ENCODE data around the gene ZKSCAN1.
"Not testable (repeated sequence)": the region's sequence is repeated elsewhere in the genome, so short reads cannot be mapped to it uniquely, and the experiment has no call there.

The ZKSCAN1 gene

DNA sequence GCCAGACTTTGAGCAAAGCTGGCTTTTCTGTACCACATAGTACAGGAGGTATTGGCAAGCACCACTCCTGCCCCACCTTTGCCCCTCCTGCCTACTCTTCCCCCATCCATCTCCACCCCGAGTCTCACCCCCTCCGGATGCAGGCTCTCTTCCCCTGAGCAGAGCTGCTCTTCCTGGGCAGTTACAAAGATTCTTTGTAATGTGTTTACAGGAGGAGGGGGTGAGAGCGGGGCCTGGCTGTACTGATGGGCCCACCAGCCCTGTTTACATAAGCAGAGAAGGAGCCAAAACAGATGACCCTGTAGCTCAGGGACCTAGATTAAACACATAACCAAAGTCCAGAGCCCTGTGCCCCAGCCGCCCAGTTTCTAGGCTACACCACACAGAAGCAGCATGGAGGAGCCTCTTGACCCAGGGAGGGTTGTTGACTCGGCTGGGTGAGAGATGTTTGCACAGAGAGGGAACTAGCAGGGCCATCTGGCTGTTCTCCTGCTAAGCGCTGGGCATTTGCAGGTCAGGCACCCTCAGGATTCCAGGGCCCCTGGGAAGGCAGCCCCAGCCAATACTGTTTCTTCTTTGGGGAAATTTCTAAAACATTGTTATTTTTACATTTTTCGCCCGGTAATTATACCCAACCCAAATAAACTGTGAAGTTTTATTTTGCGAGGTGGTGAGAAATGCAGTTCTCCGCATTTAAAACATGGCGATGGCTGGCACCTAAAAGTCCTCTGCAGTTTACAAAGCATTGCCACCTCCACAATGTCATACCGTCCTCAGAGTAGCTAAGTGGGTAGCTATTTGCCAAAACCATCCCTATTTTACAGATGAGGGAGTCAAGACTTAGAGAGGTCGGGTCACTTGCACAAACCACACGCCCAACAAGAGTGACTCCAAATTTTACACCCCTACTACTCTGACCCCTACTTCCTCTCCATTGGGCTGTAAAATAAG lies 11.4 kb upstream of the ZKSCAN1 start:
- no peak for DNase-seq

DNA sequence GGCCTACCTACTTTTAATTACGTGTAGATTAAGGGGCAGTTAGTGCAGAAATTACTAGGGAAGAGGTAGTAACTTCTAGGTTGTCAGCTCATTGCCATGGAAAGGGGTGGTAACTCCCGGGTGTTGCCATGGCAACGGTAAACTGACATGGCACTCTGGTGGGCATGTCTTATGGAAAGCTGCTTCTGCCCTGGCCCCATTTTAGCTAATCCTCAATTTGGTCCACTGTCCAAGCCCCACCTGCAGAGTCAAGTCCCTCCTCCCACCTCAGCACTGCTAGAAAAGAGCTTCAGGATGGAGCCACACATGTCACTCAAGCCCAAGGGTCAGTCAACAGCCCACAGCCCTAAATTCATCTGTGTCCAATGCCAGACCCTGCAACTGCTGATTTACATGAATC lies 7.5 kb upstream of the ZKSCAN1 start:
- DNase-seq: no peak

DNA sequence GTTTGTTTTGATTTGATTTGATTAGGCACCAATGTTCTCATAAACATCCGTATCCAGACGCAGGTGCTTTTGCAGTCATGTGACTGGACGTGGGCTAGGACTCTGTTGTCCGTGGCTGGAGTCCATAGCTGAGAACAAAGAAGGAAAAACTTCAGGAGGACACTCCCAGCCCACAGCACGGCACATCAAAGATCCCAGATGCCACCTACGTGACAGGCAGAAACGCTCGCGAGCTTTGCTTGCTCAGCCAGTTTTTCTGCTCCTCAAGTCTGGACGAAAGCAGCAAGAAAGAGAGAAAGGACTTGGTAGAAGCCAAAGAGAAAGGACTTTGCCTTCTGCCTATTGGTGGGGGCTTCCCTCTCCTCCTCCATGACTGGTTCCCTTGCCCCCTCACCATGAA lies 6.9 kb upstream of the ZKSCAN1 start:
- DNase-seq: no peak

- DNase-seq: not testable (repeated sequence)
Observed at GRCh38 chr7:100009952-100010351, 5.4 kb upstream of the ZKSCAN1 start.

- DNase-seq: no peak
Observed at GRCh38 chr7:100010901-100011300, 4.5 kb upstream of the ZKSCAN1 start.

GRCh38 chr7:100011516-100011915 lies 3.9 kb upstream of the ZKSCAN1 start:
- no peak for DNase-seq

DNA sequence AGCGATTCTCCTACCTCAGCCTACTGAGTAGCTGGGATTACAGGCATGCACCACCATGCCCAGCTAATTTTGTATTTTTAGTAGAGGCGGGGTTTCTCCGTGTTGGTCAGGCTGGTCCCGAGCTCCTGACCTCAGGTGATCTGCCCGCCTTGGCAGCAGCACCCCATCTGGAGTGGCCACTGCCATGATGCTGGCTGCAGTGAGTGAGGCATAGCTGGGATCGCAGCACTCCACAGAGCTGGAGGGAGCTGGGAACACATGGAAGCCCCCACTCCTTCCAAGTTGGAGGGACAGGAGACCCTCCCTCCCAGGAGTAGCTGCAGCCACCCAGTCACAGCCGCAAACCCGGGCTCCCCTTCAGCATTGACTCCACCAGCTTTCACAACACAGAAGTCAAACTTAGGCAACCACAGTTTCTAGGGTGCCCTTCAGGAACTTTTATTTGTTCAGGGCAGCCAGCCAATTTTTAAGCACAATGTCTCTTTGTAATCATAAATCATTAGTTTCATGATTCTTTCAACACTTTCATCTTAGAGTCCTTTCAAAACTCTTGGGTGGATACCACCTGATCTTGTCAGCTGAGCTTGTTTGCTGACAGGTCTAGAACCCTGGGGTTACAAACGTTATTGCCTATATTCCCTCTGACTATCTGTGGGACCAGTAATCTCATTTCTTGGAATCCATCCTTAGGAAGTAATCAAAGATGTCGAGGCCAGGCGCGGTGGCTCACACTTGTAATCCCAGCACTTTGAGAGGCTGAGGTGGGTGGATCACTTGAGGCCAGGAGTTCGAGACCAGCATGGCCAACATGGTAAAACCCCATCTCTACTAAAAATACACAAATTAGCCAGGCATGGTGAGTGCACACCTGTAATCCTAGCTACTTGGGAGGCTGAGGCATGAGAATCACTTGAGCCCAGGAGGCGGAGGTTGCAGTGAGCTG lies 2.7 kb upstream of the ZKSCAN1 start:
- not testable (repeated sequence) for DNase-seq

GRCh38 chr7:100013328-100013676 lies 2.1 kb upstream of the ZKSCAN1 start:
- DNase-seq: no peak

DNA sequence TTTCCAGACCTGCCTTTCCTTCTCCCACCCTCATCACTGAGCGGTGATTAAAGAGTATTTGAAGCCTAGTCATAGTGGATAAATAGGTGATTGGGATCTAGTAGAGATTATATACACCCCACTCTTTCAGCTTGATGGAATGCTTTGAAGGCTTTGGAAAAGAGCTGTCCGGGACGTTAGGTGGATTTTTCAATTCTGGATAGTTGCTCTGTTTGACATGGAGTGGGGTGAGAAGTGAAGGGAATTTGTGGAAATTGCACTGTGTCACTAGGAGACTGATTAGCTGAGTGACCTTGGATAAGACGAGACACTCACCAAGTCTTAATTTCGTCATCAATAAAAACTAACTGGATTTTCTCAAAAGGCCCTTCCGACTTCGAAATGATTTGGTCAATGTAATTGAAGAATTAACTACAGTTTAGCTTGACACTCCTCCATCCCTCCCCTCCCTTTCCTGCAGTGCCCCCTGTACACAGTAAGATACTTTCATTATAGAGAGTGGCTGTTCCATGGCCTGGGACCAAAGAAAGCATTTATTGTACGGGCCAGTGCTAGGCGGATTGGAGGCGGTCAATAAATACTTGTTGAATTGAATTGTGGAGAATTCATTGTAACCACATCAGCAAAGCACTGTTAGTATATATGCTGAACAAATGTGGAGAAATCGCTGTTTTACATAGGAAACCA lies 962 bp downstream of the ZKSCAN1 start:
- DNase-seq: no peak

DNA sequence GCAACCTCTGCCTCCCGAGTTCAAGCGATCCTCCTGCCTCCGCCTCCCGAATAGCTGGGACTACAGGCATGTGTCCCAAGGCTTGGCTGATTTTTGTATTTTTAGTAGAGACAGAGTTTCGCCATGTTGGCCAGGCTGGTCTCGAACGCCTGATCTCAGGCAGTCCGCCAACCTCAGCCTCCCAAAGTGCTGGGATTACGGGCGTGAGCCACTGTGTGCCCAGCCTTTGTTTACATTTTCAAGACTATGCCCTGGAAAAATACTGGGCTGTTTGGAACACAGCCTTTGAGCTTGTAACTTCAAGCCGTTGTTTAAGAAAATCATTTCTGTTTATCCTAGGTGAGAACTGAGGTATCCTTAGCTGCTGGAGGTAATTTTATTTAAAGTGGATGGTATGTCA lies 1.9 kb downstream of the ZKSCAN1 start:
- DNase-seq: no peak

DNA sequence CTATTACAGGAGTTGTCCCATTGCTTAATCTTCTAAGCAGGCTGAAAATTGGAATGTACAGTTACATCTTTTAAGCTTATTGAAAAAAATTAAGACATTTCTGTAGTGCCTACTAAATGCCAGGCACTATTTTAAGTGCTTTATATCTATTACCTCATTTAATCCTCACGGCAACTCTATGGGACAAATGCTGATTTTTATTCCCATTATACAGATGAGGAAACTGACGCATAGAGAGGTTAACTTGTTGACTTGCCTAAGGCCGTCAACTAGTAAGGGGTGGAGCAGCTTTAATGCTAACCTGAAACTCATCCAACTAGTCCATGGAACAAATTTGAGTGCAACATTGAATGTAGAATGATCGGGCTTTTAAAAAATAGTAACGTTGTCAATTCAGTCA lies 2.5 kb downstream of the ZKSCAN1 start:
- DNase-seq: no peak

- no peak for DNase-seq
Observed at GRCh38 chr7:100019908-100020307, 4.5 kb downstream of the ZKSCAN1 start.

DNA sequence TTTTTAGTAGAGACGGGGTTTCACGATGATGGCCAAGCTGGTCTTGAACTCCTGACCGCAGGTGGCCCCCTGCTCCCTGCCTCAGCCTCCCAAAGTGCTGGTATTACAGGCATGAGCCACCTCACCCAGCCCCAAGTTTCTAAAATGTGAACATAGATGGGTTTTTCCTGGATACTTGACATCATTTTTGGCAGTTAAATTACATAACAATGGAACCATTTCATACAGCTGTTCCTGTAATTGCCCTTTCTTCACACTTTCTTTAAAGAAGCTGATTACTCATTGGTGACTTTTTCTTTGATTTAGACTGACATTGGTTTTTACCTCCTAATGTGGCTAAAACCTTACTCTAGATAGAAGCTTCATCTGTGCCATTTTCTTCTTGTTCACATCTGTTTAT lies 5.9 kb downstream of the ZKSCAN1 start:
- no peak for DNase-seq

GRCh38 chr7:100022621-100023020 lies 7.2 kb downstream of the ZKSCAN1 start:
- DNase-seq: no peak

DNA sequence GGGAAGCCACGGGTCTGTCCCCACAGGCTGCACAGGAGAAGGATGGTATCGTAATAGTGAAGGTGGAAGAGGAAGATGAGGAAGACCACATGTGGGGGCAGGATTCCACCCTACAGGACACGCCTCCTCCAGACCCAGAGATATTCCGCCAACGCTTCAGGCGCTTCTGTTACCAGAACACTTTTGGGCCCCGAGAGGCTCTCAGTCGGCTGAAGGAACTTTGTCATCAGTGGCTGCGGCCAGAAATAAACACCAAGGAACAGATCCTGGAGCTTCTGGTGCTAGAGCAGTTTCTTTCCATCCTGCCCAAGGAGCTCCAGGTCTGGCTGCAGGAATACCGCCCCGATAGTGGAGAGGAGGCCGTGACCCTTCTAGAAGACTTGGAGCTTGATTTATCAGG lies 8.1 kb downstream of the ZKSCAN1 start:
- no peak for DNase-seq

GRCh38 chr7:100024020-100024619 lies 8.7 kb downstream of the ZKSCAN1 start:
- DNase-seq: no peak

DNA sequence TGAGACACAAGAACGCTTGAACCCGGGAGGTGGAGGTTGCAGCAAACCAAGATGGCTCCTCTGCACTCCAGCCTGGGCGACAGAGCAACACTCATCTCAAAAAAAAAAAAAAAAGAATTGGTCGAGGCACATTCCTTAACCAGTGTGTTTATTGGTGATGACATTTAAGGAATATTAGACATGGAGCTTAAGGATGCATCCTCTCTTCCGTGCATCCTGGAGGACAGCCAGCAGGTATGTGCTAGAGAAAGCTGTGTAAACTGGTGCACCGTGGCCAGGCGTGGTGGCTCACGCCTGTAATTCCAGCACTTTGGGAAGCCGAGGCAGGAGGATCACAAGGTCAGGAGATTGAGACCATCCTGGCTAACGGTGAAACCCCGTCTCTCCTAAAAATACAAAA lies 11.8 kb downstream of the ZKSCAN1 start:
- no peak for DNase-seq

- DNase-seq: no peak
Observed at GRCh38 chr7:100029596-100029995, 14.2 kb downstream of the ZKSCAN1 start.

DNA sequence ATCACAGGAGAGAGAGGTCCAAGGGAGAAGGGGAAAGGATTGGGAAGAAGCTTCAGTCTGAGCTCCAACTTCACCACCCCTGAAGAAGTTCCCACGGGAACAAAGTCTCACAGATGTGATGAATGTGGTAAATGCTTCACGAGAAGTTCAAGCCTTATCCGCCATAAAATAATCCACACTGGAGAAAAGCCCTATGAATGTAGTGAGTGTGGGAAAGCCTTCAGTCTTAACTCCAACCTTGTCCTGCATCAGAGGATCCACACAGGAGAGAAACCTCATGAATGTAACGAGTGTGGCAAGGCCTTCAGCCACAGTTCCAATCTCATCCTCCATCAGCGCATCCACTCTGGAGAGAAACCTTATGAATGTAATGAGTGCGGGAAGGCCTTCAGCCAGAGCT lies 18.1 kb downstream of the ZKSCAN1 start:
- no peak for DNase-seq

DNA sequence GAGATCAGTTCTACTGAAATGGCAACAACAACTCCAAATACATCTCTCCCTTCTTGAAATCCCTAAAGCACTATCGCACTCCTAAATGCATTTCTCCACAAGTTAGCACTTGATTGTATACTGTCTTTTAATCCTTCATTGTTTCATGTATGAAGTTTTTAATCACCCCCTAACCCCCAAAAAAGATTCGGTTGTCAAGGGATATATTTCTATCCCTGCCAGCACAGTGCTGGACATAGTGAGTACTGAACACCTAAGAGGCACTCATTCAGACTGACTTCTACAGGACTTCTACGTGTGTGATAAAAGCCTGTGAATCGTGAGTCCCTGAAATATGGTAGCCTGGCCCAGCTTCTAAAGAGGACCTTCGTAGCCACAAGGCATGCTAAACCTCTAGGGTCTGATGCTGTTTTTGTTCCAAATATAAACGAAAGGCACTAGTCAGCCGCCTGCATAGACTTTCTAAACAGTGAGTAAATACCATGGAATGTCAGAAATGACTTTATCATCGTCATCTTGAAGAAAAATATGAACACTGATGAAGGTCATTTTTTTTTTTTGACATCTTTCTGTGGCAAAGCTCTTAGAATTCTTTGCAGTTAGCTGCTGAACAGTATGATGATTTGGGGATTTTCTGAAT lies 19.6 kb downstream of the ZKSCAN1 start:
- no peak for DNase-seq

DNA sequence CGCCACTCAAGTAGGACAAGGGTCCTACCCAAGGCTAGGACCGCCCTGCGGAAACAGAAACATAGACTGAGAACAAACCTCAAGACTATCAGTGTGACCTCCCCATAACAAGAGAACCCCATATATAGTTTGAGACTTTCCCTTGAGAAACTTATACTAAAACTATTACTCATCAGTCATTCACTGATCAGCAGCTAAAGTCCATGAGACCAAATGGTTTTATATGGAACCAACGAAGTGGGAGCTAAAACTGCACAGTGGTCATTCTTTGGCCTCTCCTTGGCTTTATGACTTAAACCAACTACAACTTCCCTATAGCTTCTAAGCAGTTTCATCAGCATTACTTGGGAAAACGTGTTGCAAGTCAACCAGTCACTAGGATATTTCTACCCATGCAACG lies 20.5 kb downstream of the ZKSCAN1 start:
- no peak for DNase-seq

DNA sequence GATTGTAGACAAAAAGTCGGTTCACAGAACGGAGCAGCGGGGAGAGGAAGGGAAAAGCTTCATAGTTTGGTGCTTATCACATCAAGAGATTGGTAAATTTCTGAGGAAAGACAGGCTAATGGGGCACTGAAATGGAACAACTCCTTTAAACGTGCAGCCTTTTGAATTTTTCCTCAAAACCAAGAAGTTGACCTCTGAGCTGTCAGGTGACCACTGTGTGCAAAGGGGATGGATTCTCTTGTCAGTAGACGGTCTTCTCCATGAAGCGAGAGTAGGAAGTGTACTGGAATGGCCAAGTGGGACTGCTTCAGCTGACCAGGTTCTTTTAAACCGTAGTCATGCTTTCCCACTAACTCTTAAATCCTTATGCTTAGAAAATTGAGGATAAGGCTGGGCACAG lies 22.9 kb downstream of the ZKSCAN1 start:
- DNase-seq: no peak
